ENCODE data around the gene GUK1. TPM values are rescaled to one million over a fixed set of nuclear protein-coding genes. Genes with fewer than 3 reads are reported as not detected.

GUK1 gene
- total RNA-seq, 2 experiments from 2014 or later, result 154 to 197 TPM

GRCh38 chr1:228118040-228118439, 22.0 kb upstream of the GUK1 start:
- H3K27ac ChIP-seq (ENCODE audit: low read depth, low read length, poor library complexity, severe bottlenecking), result no peak overlapping the region
- H2AFZ ChIP-seq (ENCODE audit: low read length), result no peak overlapping the region
- TF ChIP-seq EZH2phosphoT487 (IDR thresholded peaks at IDR 0.05; ENCODE audit: borderline replicate concordance, low read depth, low read length), result no peak
- TF ChIP-seq, protein P1, sequence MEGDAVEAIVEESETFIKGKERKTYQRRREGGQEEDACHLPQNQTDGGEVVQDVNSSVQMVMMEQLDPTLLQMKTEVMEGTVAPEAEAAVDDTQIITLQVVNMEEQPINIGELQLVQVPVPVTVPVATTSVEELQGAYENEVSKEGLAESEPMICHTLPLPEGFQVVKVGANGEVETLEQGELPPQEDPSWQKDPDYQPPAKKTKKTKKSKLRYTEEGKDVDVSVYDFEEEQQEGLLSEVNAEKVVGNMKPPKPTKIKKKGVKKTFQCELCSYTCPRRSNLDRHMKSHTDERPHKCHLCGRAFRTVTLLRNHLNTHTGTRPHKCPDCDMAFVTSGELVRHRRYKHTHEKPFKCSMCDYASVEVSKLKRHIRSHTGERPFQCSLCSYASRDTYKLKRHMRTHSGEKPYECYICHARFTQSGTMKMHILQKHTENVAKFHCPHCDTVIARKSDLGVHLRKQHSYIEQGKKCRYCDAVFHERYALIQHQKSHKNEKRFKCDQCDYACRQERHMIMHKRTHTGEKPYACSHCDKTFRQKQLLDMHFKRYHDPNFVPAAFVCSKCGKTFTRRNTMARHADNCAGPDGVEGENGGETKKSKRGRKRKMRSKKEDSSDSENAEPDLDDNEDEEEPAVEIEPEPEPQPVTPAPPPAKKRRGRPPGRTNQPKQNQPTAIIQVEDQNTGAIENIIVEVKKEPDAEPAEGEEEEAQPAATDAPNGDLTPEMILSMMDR (conservative IDR thresholded peaks at IDR 0.05; ENCODE audit: low read length), result no peak
- H4K20me1 ChIP-seq (ENCODE audit: insufficient read depth, low read length), result no peaks in the 10 kb centered on the region
- BruUV-seq (replicated peaks), result no TSS peak
- peak; percentile 57 for DNase-seq (ENCODE audit: low spot score)
- no peaks in the 10 kb centered on the region for H3K9me2 ChIP-seq (ENCODE audit: insufficient read depth, low read length)
- H3K4me1 ChIP-seq (ENCODE audit: insufficient read depth, low read length, poor library complexity, severe bottlenecking), result peaks cover 8% of the 10 kb centered on the region
- no peak overlapping the region for H3K4me3 ChIP-seq (ENCODE audit: low read depth, low read length, poor library complexity, severe bottlenecking)
- POLR2A ChIA-PET, result no interaction called here
- H3K4me2 ChIP-seq (ENCODE audit: low read length), result no peak overlapping the region
- intact Hi-C loops (cut with micrococcal nuclease; ENCODE audit: unreplicated experiment), result no loop called here
- no peaks in the 10 kb centered on the region for H3K79me2 ChIP-seq (ENCODE audit: insufficient read depth, low read depth, low read length)
- CTCF ChIA-PET (ENCODE audit: unreplicated experiment), result no interaction called here
- H3K36me3 ChIP-seq (ENCODE audit: insufficient read depth, low read length), result no peaks in the 10 kb centered on the region
- peaks cover 33% of the 10 kb centered on the region for H3K9me3 ChIP-seq (ENCODE audit: low read length)

GRCh38 chr1:228120351-228120750, 19.7 kb upstream of the GUK1 start:
- peaks cover 39% of the 10 kb centered on the region for H3K9me3 ChIP-seq (ENCODE audit: low read length)
- H3K4me2 ChIP-seq (ENCODE audit: low read length), result no peak overlapping the region
- ChIA-PET CTCF (ENCODE audit: unreplicated experiment) (interaction anchor here (0.5 kb wide), 1 partner anchor 380 kb away, joined by 3 read pairs; no protein-coding TSS in a partner anchor), POLR2A (interaction anchor here (1.3 kb wide), 1 partner anchor 8 kb away, joined by 6 read pairs; no protein-coding TSS in a partner anchor)
- no peak overlapping the region for H2AFZ ChIP-seq (ENCODE audit: low read length)
- no peak overlapping the region for H3K4me3 ChIP-seq (ENCODE audit: low read depth, low read length, poor library complexity, severe bottlenecking)
- BruUV-seq (replicated peaks), result no TSS peak
- DNase-seq (ENCODE audit: low spot score), result no peak
- intact Hi-C loops (cut with micrococcal nuclease; ENCODE audit: unreplicated experiment), result no loop called here
- no peaks in the 10 kb centered on the region for H3K9me2 ChIP-seq (ENCODE audit: insufficient read depth, low read length)
- no peaks in the 10 kb centered on the region for H3K36me3 ChIP-seq (ENCODE audit: insufficient read depth, low read length)
- TF ChIP-seq EZH2phosphoT487 (IDR thresholded peaks at IDR 0.05; ENCODE audit: borderline replicate concordance, low read depth, low read length), result no peak
- TF ChIP-seq, protein P1 (conservative IDR thresholded peaks at IDR 0.05; ENCODE audit: low read length), result no peak
- H4K20me1 ChIP-seq (ENCODE audit: insufficient read depth, low read length), result no peaks in the 10 kb centered on the region
- no peaks in the 10 kb centered on the region for H3K79me2 ChIP-seq (ENCODE audit: insufficient read depth, low read depth, low read length)
- no peak overlapping the region for H3K27ac ChIP-seq (ENCODE audit: low read depth, low read length, poor library complexity, severe bottlenecking)
- peaks cover 8% of the 10 kb centered on the region for H3K4me1 ChIP-seq (ENCODE audit: insufficient read depth, low read length, poor library complexity, severe bottlenecking)

GRCh38 chr1:228120857-228121489, 19.1 kb upstream of the GUK1 start:
- Histone ChIP-seq H3K36me3 (ENCODE audit: insufficient read depth, low read length) (no peaks in the 10 kb centered on the region), H3K4me2 (ENCODE audit: low read length) (peak overlapping the region; percentile 28), H3K4me1 (ENCODE audit: insufficient read depth, low read length, poor library complexity, severe bottlenecking) (peaks cover 8% of the 10 kb centered on the region), H2AFZ (ENCODE audit: low read length) (peak overlapping the region; percentile 28; the same call in 1 of the 2 replicates), H3K4me3 (ENCODE audit: low read depth, low read length, poor library complexity, severe bottlenecking) (no peak overlapping the region), H3K27ac (ENCODE audit: low read depth, low read length, poor library complexity, severe bottlenecking) (no peak overlapping the region), H3K9me2 (ENCODE audit: insufficient read depth, low read length) (no peaks in the 10 kb centered on the region), H4K20me1 (ENCODE audit: insufficient read depth, low read length) (no peaks in the 10 kb centered on the region), H3K9me3 (ENCODE audit: low read length) (peaks cover 42% of the 10 kb centered on the region), H3K79me2 (ENCODE audit: insufficient read depth, low read depth, low read length) (no peaks in the 10 kb centered on the region)
- TF ChIP-seq, protein P1 (conservative IDR thresholded peaks at IDR 0.05; ENCODE audit: low read length), result no peak
- no peak for TF ChIP-seq EZH2phosphoT487 (IDR thresholded peaks at IDR 0.05; ENCODE audit: borderline replicate concordance, low read depth, low read length)
- CTCF ChIA-PET (ENCODE audit: unreplicated experiment), result interaction anchor here (0.5 to 1.2 kb wide), 2 partner anchors 10 to 380 kb away, joined by 3 read pairs; no protein-coding TSS in a partner anchor
- POLR2A ChIA-PET, result interaction anchor here (0.7 to 1.3 kb wide), 2 partner anchors 9 to 154 kb away, joined by 3 to 6 read pairs; no protein-coding TSS in a partner anchor
- no TSS peak for BruUV-seq (replicated peaks)
- no peak for DNase-seq (ENCODE audit: low spot score)
- intact Hi-C loops (cut with micrococcal nuclease; ENCODE audit: unreplicated experiment), result no loop called here
